Measurements from ENCODE around the gene PER2.

- TF ChIP-seq CTCF (IDR thresholded peaks at IDR 0.05; ENCODE audit: low read depth, low read length, poor library complexity, severe bottlenecking): no peak
- no peak for TF ChIP-seq EZH2phosphoT487 (IDR thresholded peaks at IDR 0.05; ENCODE audit: borderline replicate concordance, low read length)
These were observed 37.3 kb upstream of the PER2 start for GRCh38 chr2:238325694-238326093.
